Ovary (tissue), 3 donors: ENCODE measurements around the gene SLC25A2.

Source experiments
- CTCF ChIP-seq, 3 donors: fragments of 450-650 bp in 2 of 3; fragments of 200-600 bp in 1 of 3; IDR thresholded peaks; one replicate each; pipeline versions ENCODE4 v1.5.1 to v1.8.0; 2016 to 2022; ENCODE audit warnings: antibody characterized with exemption in 3 of 3, mild to moderate bottlenecking in 1 of 3
- EP300 ChIP-seq: sonication (generic); formaldehyde crosslinking; IDR thresholded peaks from one replicate; pipeline ENCODE4 v1.6.1; 2017; ENCODE audit warnings: antibody characterized with exemption
- POLR2A ChIP-seq: fragments of 450-650 bp; IDR thresholded peaks from one replicate; pipeline ENCODE4 v1.6.1; 2017; ENCODE audit warnings: antibody characterized with exemption, mild to moderate bottlenecking, moderate library complexity
- donor health status: DM: no; HTN: no; CAD: no.

GRCh38 chr5:141326088-141326854, 22.4 kb upstream of the SLC25A2 start:
- TF ChIP-seq POLR2A: peak; percentile 30
- peak in 1 of 3 donors; percentile 11 for TF ChIP-seq CTCF (IDR thresholded peaks at IDR 0.05)
- no peak for TF ChIP-seq EP300
